Common myeloid progenitor, CD34-positive (primary cell): Measurements from ENCODE around the gene UNC13C.

Experiments used
- CTCF ChIA-PET: fragments of 350-600 bp; sonication (Branson Sonifier 250); formaldehyde crosslinking; loops from one replicate; lab custom pipeline; 2021; ENCODE audit warnings: antibody characterized with exemption; lab: Charles Lee
- POLR2A ChIA-PET: fragments of 350-600 bp; sonication (Branson Sonifier 250); formaldehyde crosslinking; loops from one replicate; lab custom pipeline; 2021; ENCODE audit warnings: antibody characterized with exemption; lab: Charles Lee
- DNase-seq, 3 donors: peaks; one replicate each; pipeline versions ENCODE4 v3.0.0 to v3.0.0-alpha.2; 2013
- H3K27ac ChIP-seq, 2 experiments: 1 replicate in 1 of 2; 2 replicates in 1 of 2; pipeline ENCODE4 v1.7.0; 2013; ENCODE audit warnings: inconsistent platforms in 2 of 2, low read length in 2 of 2, mild to moderate bottlenecking in 2 of 2, low read depth in 1 of 2, moderate library complexity in 1 of 2; ENCODE audit not compliant: severe bottlenecking in 2 of 2, insufficient read depth in 1 of 2, poor library complexity in 1 of 2
- H3K27me3 ChIP-seq, 5 experiments: replicated peaks in 2 of 5; 1 replicate in 3 of 5; 2 replicates in 2 of 5; pipeline versions ENCODE4 v1.6.1 to v1.7.0; 2013; ENCODE audit warnings: low read length in 4 of 5, mild to moderate bottlenecking in 2 of 5, moderate library complexity in 2 of 5, inconsistent platforms in 1 of 5; ENCODE audit not compliant: insufficient read depth in 5 of 5, control insufficient read depth in 4 of 5
- H3K36me3 ChIP-seq, 4 experiments: 1 replicate in 2 of 4; 2 replicates in 2 of 4; pipeline versions ENCODE4 v1.6.1 to v1.7.0; 2013; ENCODE audit warnings: low read length in 3 of 4, control low read depth in 1 of 4, mild to moderate bottlenecking in 1 of 4; ENCODE audit not compliant: control insufficient read depth in 4 of 4, insufficient read depth in 4 of 4
- H3K4me1 ChIP-seq, 4 experiments: 1 replicate in 3 of 4; 2 replicates in 1 of 4; pipeline versions ENCODE4 v1.6.1 to v1.7.1; 2013; ENCODE audit warnings: low read length in 3 of 4, mild to moderate bottlenecking in 3 of 4, control low read depth in 1 of 4, inconsistent platforms in 1 of 4, moderate library complexity in 1 of 4; ENCODE audit not compliant: control insufficient read depth in 4 of 4, insufficient read depth in 4 of 4; ENCODE audit errors: control extremely low read depth in 1 of 4
- H3K4me3 ChIP-seq, 7 experiments: 1 replicate in 4 of 7; 2 replicates in 3 of 7; pipeline versions ENCODE4 v1.5.1 to v1.7.0; 2013; ENCODE audit warnings: mild to moderate bottlenecking in 7 of 7, low read length in 6 of 7, moderate library complexity in 6 of 7, inconsistent platforms in 2 of 7, low read depth in 2 of 7, control low read depth in 1 of 7; ENCODE audit not compliant: insufficient read depth in 4 of 7, control insufficient read depth in 1 of 7; ENCODE audit errors: extremely low read depth in 1 of 7
- H3K9me3 ChIP-seq, 5 experiments: 1 replicate in 4 of 5; 2 replicates in 1 of 5; pipeline versions ENCODE4 v1.6.1 to v1.7.1; 2013; ENCODE audit warnings: low read length in 4 of 5, mild to moderate bottlenecking in 2 of 5, inconsistent platforms in 1 of 5, low read depth in 1 of 5, moderate library complexity in 1 of 5; ENCODE audit not compliant: control insufficient read depth in 4 of 5, insufficient read depth in 2 of 5; ENCODE audit errors: control extremely low read depth in 1 of 5
- WGBS: methylation state at CpG from one replicate; pipeline ENCODE4 v1.1.5; 2013; ENCODE audit not compliant: insufficient coverage; 5-methylcytosine and 5-hydroxymethylcytosine counted together

Gene UNC13C

GRCh38 chr15:54559405-54560069 lies 581.3 kb downstream of the UNC13C start:
- no peak overlapping the region for H3K27ac ChIP-seq
- no peaks in the 10 kb centered on the region for H3K27me3 ChIP-seq
- ChIA-PET CTCF (interaction anchor here (0.6 to 1.2 kb wide), 2 partner anchors 9 to 834 kb away, joined by 3 to 4 read pairs; no protein-coding TSS in a partner anchor), POLR2A (no interaction called here)
- no peaks in the 10 kb centered on the region for H3K9me3 ChIP-seq
- peaks cover 10 to 19% (median 12%) of the 10 kb centered on the region in 4 experiments for H3K4me1 ChIP-seq
- no peak overlapping the region for H3K4me3 ChIP-seq
- WGBS: 33% methylated on average over 2 of the region's 4 CpGs
- peak; percentile 57 to 87 (median 86) for DNase-seq
- H3K36me3 ChIP-seq: no peaks in the 10 kb centered on the region

- Histone ChIP-seq H3K4me1 (peaks cover 11 to 20% (median 14%) of the 10 kb centered on the region in 4 experiments), H3K27me3 (no peaks in the 10 kb centered on the region), H3K27ac (no peak overlapping the region), H3K9me3 (no peaks in the 10 kb centered on the region), H3K36me3 (no peaks in the 10 kb centered on the region), H3K4me3 (no peak overlapping the region)
- no CpG with 5 or more reads among the region's 2 CpGs for WGBS
- CTCF ChIA-PET: interaction anchor here (0.6 kb wide), 1 partner anchor 833 kb away, joined by 3 read pairs; no protein-coding TSS in a partner anchor
- POLR2A ChIA-PET: no interaction called here
- DNase-seq: no peak
Observed at GRCh38 chr15:54560417-54560816, 582.2 kb downstream of the UNC13C start.

GRCh38 chr15:54564166-54564565 lies 585.9 kb downstream of the UNC13C start:
- Histone ChIP-seq H3K4me3 (peak overlapping the region in 1 of 7 experiments; percentile 18), H3K9me3 (no peaks in the 10 kb centered on the region), H3K27ac (no peak overlapping the region), H3K27me3 (no peaks in the 10 kb centered on the region), H3K4me1 (peaks cover 11 to 37% (median 14%) of the 10 kb centered on the region in 4 experiments), H3K36me3 (no peaks in the 10 kb centered on the region)
- WGBS: no CpG with 5 or more reads among the region's 3 CpGs
- CTCF ChIA-PET: no interaction called here
- POLR2A ChIA-PET: no interaction called here
- peak; percentile 33 to 61 (median 52) for DNase-seq

- WGBS: no CpG with 5 or more reads among the region's 5 CpGs
- H3K9me3 ChIP-seq: no peaks in the 10 kb centered on the region
- ChIA-PET POLR2A (interaction anchor here (0.6 kb wide), 1 partner anchor 144 kb away, joined by 4 read pairs; no protein-coding TSS in a partner anchor), CTCF (no interaction called here)
- peaks cover 9 to 30% (median 14%) of the 10 kb centered on the region in 4 experiments for H3K4me1 ChIP-seq
- H3K4me3 ChIP-seq: no peak overlapping the region
- DNase-seq: no peak
- H3K36me3 ChIP-seq: no peaks in the 10 kb centered on the region
- H3K27me3 ChIP-seq: no peaks in the 10 kb centered on the region
- no peak overlapping the region for H3K27ac ChIP-seq
Observed at GRCh38 chr15:54566654-54567053, 588.4 kb downstream of the UNC13C start.

- DNase-seq: no peak
- H3K36me3 ChIP-seq: no peaks in the 10 kb centered on the region
- H3K27me3 ChIP-seq: no peaks in the 10 kb centered on the region
- POLR2A ChIA-PET: no interaction called here
- H3K4me1 ChIP-seq: peaks cover 11 to 34% (median 17%) of the 10 kb centered on the region in 4 experiments
- H3K27ac ChIP-seq: no peak overlapping the region
- CTCF ChIA-PET: no interaction called here
- H3K9me3 ChIP-seq: no peaks in the 10 kb centered on the region
- H3K4me3 ChIP-seq: no peak overlapping the region
- WGBS: no CpG with 5 or more reads among the region's 2 CpGs
Observed at GRCh38 chr15:54567408-54568035, 589.3 kb downstream of the UNC13C start.

- WGBS: no CpG with 5 or more reads among the region's 1 CpG
- peaks cover 11 to 34% (median 16%) of the 10 kb centered on the region in 4 experiments for H3K4me1 ChIP-seq
- DNase-seq: no peak
- ChIA-PET CTCF (no interaction called here), POLR2A (no interaction called here)
- H3K36me3 ChIP-seq: no peaks in the 10 kb centered on the region
- no peaks in the 10 kb centered on the region for H3K27me3 ChIP-seq
- H3K9me3 ChIP-seq: no peaks in the 10 kb centered on the region
- H3K4me3 ChIP-seq: no peak overlapping the region
- H3K27ac ChIP-seq: no peak overlapping the region
Observed at GRCh38 chr15:54568381-54568780, 590.1 kb downstream of the UNC13C start.

GRCh38 chr15:54571576-54571975 lies 593.3 kb downstream of the UNC13C start:
- ChIA-PET POLR2A (no interaction called here), CTCF (no interaction called here)
- no peaks in the 10 kb centered on the region for H3K27me3 ChIP-seq
- H3K4me3 ChIP-seq: no peak overlapping the region
- H3K4me1 ChIP-seq: peaks cover 2 to 17% (median 5%) of the 10 kb centered on the region in 4 experiments
- no peaks in the 10 kb centered on the region for H3K36me3 ChIP-seq
- no peak overlapping the region for H3K27ac ChIP-seq
- peak in 2 of 3 donors; percentile 40 to 56 for DNase-seq
- no CpG with 5 or more reads among the region's 1 CpG for WGBS
- no peaks in the 10 kb centered on the region for H3K9me3 ChIP-seq
